GM23338 (cell line): Measurements from ENCODE around the gene UVSSA. TPM values are rescaled to one million over a fixed set of nuclear protein-coding genes. Genes with fewer than 3 reads are reported as not detected.

Source experiments
- ATAC-seq: fragments of 200-7000 bp; cut with Tn5 transposase; 3 replicates; pipeline ENCODE4 v1.9.1; 2020
- DNase-seq: peaks from one replicate; pipeline ENCODE4 v3.0.0-alpha.2; 2015; ENCODE audit warnings: low spot score
- H2AFZ ChIP-seq: fragments of 200-600 bp; sonication (generic); 2 replicates; pipeline ENCODE4 v1.8.0; 2016; ENCODE audit warnings: antibody characterized with exemption, mild to moderate bottlenecking, moderate library complexity
- H3F3A ChIP-seq: fragments of 200-600 bp; sonication (generic); replicated peaks from 2 replicates; pipeline ENCODE4 v1.8.0; 2017; ENCODE audit warnings: antibody characterized with exemption, mixed run types, low read depth
- H3K27ac ChIP-seq: fragments of 200-600 bp; sonication (generic); 2 replicates; pipeline ENCODE4 v1.6.1; 2016; ENCODE audit warnings: low read depth
- H3K27me3 ChIP-seq: fragments of 200-600 bp; sonication (generic); 2 replicates; pipeline ENCODE4 v1.8.0; 2016; ENCODE audit warnings: mild to moderate bottlenecking, mixed run types, moderate library complexity; ENCODE audit not compliant: insufficient read depth
- H3K36me3 ChIP-seq: fragments of 200-600 bp; sonication (generic); 2 replicates; pipeline ENCODE4 v1.8.0; 2016; ENCODE audit warnings: mild to moderate bottlenecking; ENCODE audit not compliant: insufficient read depth
- H3K4me1 ChIP-seq: fragments of 200-600 bp; sonication (generic); 2 replicates; pipeline ENCODE4 v1.8.0; 2016; ENCODE audit warnings: mild to moderate bottlenecking, moderate library complexity; ENCODE audit not compliant: insufficient read depth
- H3K4me2 ChIP-seq: fragments of 200-600 bp; sonication (generic); 2 replicates; pipeline ENCODE4 v1.7.1; 2017; ENCODE audit warnings: mixed run types
- H3K4me3 ChIP-seq: fragments of 200-600 bp; sonication (generic); 2 replicates; pipeline ENCODE4 v1.6.1; 2016; ENCODE audit warnings: mixed run types
- H3K79me2 ChIP-seq: fragments of 200-600 bp; sonication (generic); replicated peaks from 2 replicates; pipeline ENCODE4 v1.8.0; 2017; ENCODE audit warnings: mild to moderate bottlenecking; ENCODE audit not compliant: insufficient read depth
- H3K9me2 ChIP-seq: fragments of 200-600 bp; sonication (generic); 2 replicates; pipeline ENCODE4 v1.8.0; 2017; ENCODE audit not compliant: insufficient read depth
- H4K20me1 ChIP-seq: fragments of 200-600 bp; sonication (generic); replicated peaks from 2 replicates; pipeline ENCODE4 v1.8.0; 2017; ENCODE audit warnings: mild to moderate bottlenecking; ENCODE audit not compliant: insufficient read depth
- H3K27ac Mint-ChIP-seq: 2 replicates; pipeline ENCODE4 v1.8.0; 2020; ENCODE audit warnings: inconsistent platforms, mild to moderate bottlenecking, moderate library complexity, mixed read lengths
- H3K27me3 Mint-ChIP-seq: 3 replicates; pipeline ENCODE4 v1.8.0; 2022; ENCODE audit warnings: low read depth, mild to moderate bottlenecking, moderate library complexity, mixed read lengths, inconsistent platforms; ENCODE audit not compliant: insufficient read depth, poor library complexity
- H3K36me3 Mint-ChIP-seq: 3 replicates; pipeline ENCODE4 v1.8.0; 2021; ENCODE audit warnings: low read depth, mild to moderate bottlenecking, inconsistent platforms, moderate library complexity, mixed read lengths
- H3K4me1 Mint-ChIP-seq: 3 replicates; pipeline ENCODE4 v1.8.0; 2020; ENCODE audit warnings: mild to moderate bottlenecking, inconsistent platforms, mixed read lengths
- H3K4me3 Mint-ChIP-seq: 3 replicates; pipeline ENCODE4 v1.8.0; 2021; ENCODE audit warnings: moderate library complexity, mild to moderate bottlenecking, inconsistent platforms, mixed read lengths
- H3K9me3 Mint-ChIP-seq: 3 replicates; pipeline ENCODE4 v1.8.0; 2020; ENCODE audit warnings: moderate library complexity, mild to moderate bottlenecking, inconsistent platforms, mixed read lengths
- EZH2 ChIP-seq: fragments of 200-600 bp; sonication (generic); IDR thresholded peaks from one replicate; pipeline ENCODE4 v1.8.0; 2017; ENCODE audit warnings: antibody characterized with exemption, mild to moderate bottlenecking, low read depth; ENCODE audit not compliant: unreplicated experiment
- JUNB ChIP-seq: IDR thresholded peaks from one replicate; pipeline ENCODE4 v1.6.1; 2016; ENCODE audit warnings: antibody characterized with exemption; ENCODE audit not compliant: unreplicated experiment
- NANOG ChIP-seq: IDR thresholded peaks from 2 replicates; pipeline ENCODE4 v1.6.1; 2016; ENCODE audit warnings: antibody characterized with exemption, borderline replicate concordance
- ZNF331 ChIP-seq: fragments of 250-450 bp; sonication (Bioruptor Pico); IDR thresholded peaks from 2 replicates; pipeline ENCODE4 v1.5.0; 2020; ENCODE audit warnings: low read depth, mild to moderate bottlenecking, moderate library complexity
- polyA plus RNA-seq: library from polyadenylated mRNA; unstranded; fragments of >200 nt; fragmentation: Nextera tagmentation; extraction: Ambion mirVana; gene quantifications from 2 replicates; pipeline ENCODE4 v1.2.1, GENCODE V29; 2016
- total RNA-seq: library from RNA; depleted of rRNA; stranded (reverse); fragments of >200 nt; shearing (Covaris generic); gene quantifications from 2 replicates; pipeline ENCODE4 v1.2.3, GENCODE V29; 2014
- TF ChIP-seq, protein P1 (sequence below): fragments of 250-450 bp; sonication (Bioruptor Pico); IDR thresholded peaks from 2 replicates; pipeline ENCODE4 v1.5.0; 2020; ENCODE audit warnings: mild to moderate bottlenecking, moderate library complexity
- TF ChIP-seq, protein P2 (sequence below), 2 experiments: fragments of 200-600 bp in 1 of 2; sonication (generic) in 1 of 2; conservative IDR thresholded peaks; 2 replicates each; pipeline versions ENCODE4 v1.5.1 to v1.6.1; 2016 to 2017; ENCODE audit warnings: antibody characterized with exemption in 2 of 2, low read depth in 2 of 2, mild to moderate bottlenecking in 2 of 2, moderate library complexity in 1 of 2
- TF ChIP-seq, protein P3 (sequence below): IDR thresholded peaks from one replicate; pipeline ENCODE4 v1.6.1; 2018; ENCODE audit warnings: antibody characterized with exemption; ENCODE audit not compliant: unreplicated experiment

The UVSSA gene
- total and polyA plus RNA-seq, 2 experiments from 2014 or later = 6.5 to 27.7 TPM

DNA sequence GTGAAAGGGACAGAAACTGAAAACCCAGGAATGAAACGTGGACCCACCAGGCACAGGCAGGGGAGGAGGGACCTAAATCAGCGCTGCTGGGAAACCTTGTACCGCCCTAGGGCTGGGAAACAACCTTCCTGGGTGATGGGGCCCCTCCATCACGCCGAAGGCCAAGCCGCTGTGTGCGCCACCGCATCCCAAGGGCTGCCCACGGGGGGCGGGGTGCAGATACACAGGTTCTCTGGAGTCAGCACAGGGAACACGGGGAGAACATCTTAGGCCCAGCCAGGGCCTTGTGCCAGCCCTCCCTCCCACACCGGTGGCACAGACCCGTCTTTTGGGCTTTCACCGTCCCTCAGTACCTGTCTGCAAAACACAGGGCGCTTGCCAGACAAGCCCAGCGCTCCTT lies 13.0 kb downstream of the UVSSA start (continued):
- TF ChIP-seq, protein P1, sequence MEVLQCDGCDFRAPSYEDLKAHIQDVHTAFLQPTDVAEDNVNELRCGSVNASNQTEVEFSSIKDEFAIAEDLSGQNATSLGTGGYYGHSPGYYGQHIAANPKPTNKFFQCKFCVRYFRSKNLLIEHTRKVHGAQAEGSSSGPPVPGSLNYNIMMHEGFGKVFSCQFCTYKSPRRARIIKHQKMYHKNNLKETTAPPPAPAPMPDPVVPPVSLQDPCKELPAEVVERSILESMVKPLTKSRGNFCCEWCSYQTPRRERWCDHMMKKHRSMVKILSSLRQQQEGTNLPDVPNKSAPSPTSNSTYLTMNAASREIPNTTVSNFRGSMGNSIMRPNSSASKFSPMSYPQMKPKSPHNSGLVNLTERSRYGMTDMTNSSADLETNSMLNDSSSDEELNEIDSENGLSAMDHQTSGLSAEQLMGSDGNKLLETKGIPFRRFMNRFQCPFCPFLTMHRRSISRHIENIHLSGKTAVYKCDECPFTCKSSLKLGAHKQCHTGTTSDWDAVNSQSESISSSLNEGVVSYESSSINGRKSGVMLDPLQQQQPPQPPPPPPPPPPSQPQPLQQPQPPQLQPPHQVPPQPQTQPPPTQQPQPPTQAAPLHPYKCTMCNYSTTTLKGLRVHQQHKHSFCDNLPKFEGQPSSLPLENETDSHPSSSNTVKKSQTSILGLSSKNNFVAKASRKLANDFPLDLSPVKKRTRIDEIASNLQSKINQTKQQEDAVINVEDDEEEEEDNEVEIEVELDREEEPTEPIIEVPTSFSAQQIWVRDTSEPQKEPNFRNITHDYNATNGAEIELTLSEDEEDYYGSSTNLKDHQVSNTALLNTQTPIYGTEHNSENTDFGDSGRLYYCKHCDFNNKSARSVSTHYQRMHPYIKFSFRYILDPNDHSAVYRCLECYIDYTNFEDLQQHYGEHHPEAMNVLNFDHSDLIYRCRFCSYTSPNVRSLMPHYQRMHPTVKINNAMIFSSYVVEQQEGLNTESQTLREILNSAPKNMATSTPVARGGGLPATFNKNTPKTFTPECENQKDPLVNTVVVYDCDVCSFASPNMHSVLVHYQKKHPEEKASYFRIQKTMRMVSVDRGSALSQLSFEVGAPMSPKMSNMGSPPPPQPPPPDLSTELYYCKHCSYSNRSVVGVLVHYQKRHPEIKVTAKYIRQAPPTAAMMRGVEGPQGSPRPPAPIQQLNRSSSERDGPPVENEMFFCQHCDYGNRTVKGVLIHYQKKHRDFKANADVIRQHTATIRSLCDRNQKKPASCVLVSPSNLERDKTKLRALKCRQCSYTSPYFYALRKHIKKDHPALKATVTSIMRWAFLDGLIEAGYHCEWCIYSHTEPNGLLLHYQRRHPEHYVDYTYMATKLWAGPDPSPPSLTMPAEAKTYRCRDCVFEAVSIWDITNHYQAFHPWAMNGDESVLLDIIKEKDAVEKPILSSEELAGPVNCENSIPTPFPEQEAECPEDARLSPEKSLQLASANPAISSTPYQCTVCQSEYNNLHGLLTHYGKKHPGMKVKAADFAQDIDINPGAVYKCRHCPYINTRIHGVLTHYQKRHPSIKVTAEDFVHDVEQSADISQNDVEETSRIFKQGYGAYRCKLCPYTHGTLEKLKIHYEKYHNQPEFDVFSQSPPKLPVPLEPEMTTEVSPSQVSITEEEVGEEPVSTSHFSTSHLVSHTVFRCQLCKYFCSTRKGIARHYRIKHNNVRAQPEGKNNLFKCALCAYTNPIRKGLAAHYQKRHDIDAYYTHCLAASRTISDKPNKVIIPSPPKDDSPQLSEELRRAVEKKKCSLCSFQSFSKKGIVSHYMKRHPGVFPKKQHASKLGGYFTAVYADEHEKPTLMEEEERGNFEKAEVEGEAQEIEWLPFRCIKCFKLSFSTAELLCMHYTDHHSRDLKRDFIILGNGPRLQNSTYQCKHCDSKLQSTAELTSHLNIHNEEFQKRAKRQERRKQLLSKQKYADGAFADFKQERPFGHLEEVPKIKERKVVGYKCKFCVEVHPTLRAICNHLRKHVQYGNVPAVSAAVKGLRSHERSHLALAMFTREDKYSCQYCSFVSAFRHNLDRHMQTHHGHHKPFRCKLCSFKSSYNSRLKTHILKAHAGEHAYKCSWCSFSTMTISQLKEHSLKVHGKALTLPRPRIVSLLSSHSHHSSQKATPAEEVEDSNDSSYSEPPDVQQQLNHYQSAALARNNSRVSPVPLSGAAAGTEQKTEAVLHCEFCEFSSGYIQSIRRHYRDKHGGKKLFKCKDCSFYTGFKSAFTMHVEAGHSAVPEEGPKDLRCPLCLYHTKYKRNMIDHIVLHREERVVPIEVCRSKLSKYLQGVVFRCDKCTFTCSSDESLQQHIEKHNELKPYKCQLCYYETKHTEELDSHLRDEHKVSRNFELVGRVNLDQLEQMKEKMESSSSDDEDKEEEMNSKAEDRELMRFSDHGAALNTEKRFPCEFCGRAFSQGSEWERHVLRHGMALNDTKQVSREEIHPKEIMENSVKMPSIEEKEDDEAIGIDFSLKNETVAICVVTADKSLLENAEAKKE = no peak
- TF ChIP-seq, protein P2, sequence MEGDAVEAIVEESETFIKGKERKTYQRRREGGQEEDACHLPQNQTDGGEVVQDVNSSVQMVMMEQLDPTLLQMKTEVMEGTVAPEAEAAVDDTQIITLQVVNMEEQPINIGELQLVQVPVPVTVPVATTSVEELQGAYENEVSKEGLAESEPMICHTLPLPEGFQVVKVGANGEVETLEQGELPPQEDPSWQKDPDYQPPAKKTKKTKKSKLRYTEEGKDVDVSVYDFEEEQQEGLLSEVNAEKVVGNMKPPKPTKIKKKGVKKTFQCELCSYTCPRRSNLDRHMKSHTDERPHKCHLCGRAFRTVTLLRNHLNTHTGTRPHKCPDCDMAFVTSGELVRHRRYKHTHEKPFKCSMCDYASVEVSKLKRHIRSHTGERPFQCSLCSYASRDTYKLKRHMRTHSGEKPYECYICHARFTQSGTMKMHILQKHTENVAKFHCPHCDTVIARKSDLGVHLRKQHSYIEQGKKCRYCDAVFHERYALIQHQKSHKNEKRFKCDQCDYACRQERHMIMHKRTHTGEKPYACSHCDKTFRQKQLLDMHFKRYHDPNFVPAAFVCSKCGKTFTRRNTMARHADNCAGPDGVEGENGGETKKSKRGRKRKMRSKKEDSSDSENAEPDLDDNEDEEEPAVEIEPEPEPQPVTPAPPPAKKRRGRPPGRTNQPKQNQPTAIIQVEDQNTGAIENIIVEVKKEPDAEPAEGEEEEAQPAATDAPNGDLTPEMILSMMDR (conservative IDR thresholded peaks at IDR 0.05; ENCODE audit: low read depth in 2 of 2) = no peak
- no peak for TF ChIP-seq ZNF331

DNA sequence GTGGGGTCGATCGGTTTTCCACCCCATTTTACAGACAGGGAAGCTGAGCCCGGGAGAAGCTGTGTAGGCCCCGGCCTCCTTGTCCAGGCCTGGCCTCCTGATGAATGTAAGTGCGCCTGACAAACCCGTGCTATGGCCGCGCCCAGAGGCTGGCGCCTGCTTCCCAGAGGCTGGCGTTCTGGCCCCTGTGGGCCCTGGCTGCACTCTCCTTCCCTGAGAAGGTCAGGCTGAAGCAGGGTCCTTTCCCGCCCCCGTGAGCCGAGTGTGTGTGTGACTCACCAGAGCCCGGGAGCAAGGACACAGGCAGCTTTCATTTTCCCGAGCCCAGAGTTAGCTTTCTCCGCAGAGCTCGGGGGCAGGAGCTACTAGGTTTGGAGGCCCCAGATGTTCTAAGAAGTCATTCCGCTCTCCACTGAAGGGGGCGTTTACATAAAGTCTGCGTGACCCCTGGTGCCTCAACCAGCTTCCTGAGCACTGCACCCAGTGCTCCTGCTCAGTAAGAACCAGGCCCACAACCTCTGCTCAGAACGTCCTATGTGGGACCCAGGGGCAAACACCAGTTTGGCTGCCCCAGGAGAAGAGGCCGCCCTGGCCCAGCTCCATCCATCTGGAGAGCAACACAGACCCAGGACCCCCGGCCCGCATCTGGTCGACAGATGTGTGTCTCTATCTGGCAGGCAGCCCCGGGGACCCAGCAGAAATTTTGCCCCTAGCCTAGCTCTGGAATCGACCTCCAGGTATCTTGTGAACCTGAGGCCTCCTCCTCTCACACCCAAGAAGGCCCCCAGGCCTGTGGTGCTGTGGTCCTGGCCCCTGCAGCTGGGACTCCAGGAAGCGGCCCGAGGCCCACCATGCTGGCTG lies 13.6 kb downstream of the UVSSA start:
- H3K79me2 ChIP-seq = no peaks in the 10 kb centered on the region
- ATAC-seq = no peak
- Mint-ChIP-seq H3K9me3 (no peaks in the 10 kb centered on the region; the same call in 2 of the 3 replicates), H3K27ac (no peak overlapping the region; the same call in 1 of the 2 replicates), H3K4me1 (peaks cover 3% of the 10 kb centered on the region; the same call in 2 of the 3 replicates), H3K36me3 (peaks cover 10% of the 10 kb centered on the region), H3K27me3 (peaks cover 2% of the 10 kb centered on the region), H3K4me3 (no peak overlapping the region)
- no peaks in the 10 kb centered on the region for H3K4me1 ChIP-seq
- no peak for DNase-seq
- no peaks in the 10 kb centered on the region for H3F3A ChIP-seq
- no peak overlapping the region for H3K4me3 ChIP-seq
- H3K36me3 ChIP-seq = no peaks in the 10 kb centered on the region
- H4K20me1 ChIP-seq = no peaks in the 10 kb centered on the region
- no peak overlapping the region for H3K4me2 ChIP-seq
- H3K9me2 ChIP-seq = no peaks in the 10 kb centered on the region
- no peak overlapping the region for H3K27ac ChIP-seq
- H3K27me3 ChIP-seq = no peaks in the 10 kb centered on the region
- H2AFZ ChIP-seq = no peak overlapping the region
- TF ChIP-seq, protein P3, sequence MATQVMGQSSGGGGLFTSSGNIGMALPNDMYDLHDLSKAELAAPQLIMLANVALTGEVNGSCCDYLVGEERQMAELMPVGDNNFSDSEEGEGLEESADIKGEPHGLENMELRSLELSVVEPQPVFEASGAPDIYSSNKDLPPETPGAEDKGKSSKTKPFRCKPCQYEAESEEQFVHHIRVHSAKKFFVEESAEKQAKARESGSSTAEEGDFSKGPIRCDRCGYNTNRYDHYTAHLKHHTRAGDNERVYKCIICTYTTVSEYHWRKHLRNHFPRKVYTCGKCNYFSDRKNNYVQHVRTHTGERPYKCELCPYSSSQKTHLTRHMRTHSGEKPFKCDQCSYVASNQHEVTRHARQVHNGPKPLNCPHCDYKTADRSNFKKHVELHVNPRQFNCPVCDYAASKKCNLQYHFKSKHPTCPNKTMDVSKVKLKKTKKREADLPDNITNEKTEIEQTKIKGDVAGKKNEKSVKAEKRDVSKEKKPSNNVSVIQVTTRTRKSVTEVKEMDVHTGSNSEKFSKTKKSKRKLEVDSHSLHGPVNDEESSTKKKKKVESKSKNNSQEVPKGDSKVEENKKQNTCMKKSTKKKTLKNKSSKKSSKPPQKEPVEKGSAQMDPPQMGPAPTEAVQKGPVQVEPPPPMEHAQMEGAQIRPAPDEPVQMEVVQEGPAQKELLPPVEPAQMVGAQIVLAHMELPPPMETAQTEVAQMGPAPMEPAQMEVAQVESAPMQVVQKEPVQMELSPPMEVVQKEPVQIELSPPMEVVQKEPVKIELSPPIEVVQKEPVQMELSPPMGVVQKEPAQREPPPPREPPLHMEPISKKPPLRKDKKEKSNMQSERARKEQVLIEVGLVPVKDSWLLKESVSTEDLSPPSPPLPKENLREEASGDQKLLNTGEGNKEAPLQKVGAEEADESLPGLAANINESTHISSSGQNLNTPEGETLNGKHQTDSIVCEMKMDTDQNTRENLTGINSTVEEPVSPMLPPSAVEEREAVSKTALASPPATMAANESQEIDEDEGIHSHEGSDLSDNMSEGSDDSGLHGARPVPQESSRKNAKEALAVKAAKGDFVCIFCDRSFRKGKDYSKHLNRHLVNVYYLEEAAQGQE = no peak
- TF ChIP-seq NANOG (no peak), ZNF331 (no peak), EZH2 (no peak), JUNB (no peak)
- TF ChIP-seq, protein P2 (conservative IDR thresholded peaks at IDR 0.05; ENCODE audit: low read depth in 2 of 2) = no peak
